Mammary epithelial cell (primary cell): Measurements from ENCODE around the gene PREX1.

Experiments
- CTCF ChIP-seq, 2 donors: IDR thresholded peaks in 1 of 2; conservative IDR thresholded peaks in 1 of 2; 2 replicates each; pipeline ENCODE4 v1.5.1; 2011 to 2012; ENCODE audit warnings: inconsistent platforms in 2 of 2, low read length in 2 of 2, mild to moderate bottlenecking in 2 of 2, control low read depth in 1 of 2, low read depth in 1 of 2; ENCODE audit not compliant: insufficient read depth in 1 of 2; ENCODE audit errors: extremely low read depth in 1 of 2
- EZH2 ChIP-seq: IDR thresholded peaks from 2 replicates; pipeline ENCODE4 v1.6.1; 2012; ENCODE audit warnings: low read length, inconsistent platforms, borderline replicate concordance

GRCh38 chr20:48818481-48818987 is 9.3 kb downstream of the PREX1 start:
- TF ChIP-seq EZH2 (no peak), CTCF (conservative IDR thresholded peaks at IDR 0.05 in 1 of 2, IDR thresholded peaks at IDR 0.05 in 1 of 2; ENCODE audit: extremely low read depth in 1 of 2, insufficient read depth in 1 of 2, low read depth in 1 of 2, low read length in 2 of 2) (no peak)
